ENCODE data around the gene TBX19.

GRCh38 chr1:168259567-168259966 is 21.1 kb upstream of the TBX19 start:
- TF ChIP-seq CTCF (IDR thresholded peaks at IDR 0.05) (no peak), POLR2A (IDR thresholded peaks at IDR 0.05) (no peak)

All from thyroid gland (tissue), 4 donors.